ENCODE results near the gene ZNF710. TPM values are rescaled to one million over a fixed set of nuclear protein-coding genes. Genes with fewer than 3 reads are reported as not detected.

ZNF710 gene
- total RNA-seq, 2 donors from 2014 or later, result 10.3 to 12.0 TPM

GRCh38 chr15:90001683-90002427 lies 731 bp downstream of the ZNF710 start:
- H3K27me3 ChIP-seq (replicated peaks; ENCODE audit: insufficient read depth), result no peaks in the 10 kb centered on the region
- DNase-seq (ENCODE audit: low spot score), result no peak
- no peaks in the 10 kb centered on the region for H3K9me3 ChIP-seq
- H3K4me1 ChIP-seq (ENCODE audit: control insufficient read depth in 1 of 2, low read depth in 2 of 2), result peaks cover 13 to 29% of the 10 kb centered on the region in 2 donors
- peak overlapping the region; percentile 95 for H3K4me3 ChIP-seq
- no peaks in the 10 kb centered on the region for H3K36me3 ChIP-seq
- peak; percentile 8 for ATAC-seq (ENCODE audit: insufficient number of reproducible peaks, low FRiP score, low read depth)
- peak overlapping the region; percentile 50 to 63 for H3K27ac ChIP-seq
- no peak for TF ChIP-seq CTCF (IDR thresholded peaks at IDR 0.05)

- DNase-seq (ENCODE audit: low spot score), result no peak
- H3K4me3 ChIP-seq, result peak overlapping the region; percentile 95
- H3K27me3 ChIP-seq (replicated peaks; ENCODE audit: insufficient read depth), result no peaks in the 10 kb centered on the region
- H3K9me3 ChIP-seq, result no peaks in the 10 kb centered on the region
- no peaks in the 10 kb centered on the region for H3K36me3 ChIP-seq
- peaks cover 13 to 29% of the 10 kb centered on the region in 2 donors for H3K4me1 ChIP-seq (ENCODE audit: control insufficient read depth in 1 of 2, low read depth in 2 of 2)
- no peak for TF ChIP-seq CTCF (IDR thresholded peaks at IDR 0.05)
- H3K27ac ChIP-seq, result peak overlapping the region in 1 of 2 donors; percentile 61
- ATAC-seq (ENCODE audit: insufficient number of reproducible peaks, low FRiP score, low read depth), result no peak
Measured at GRCh38 chr15:90002428-90002844, 1.3 kb downstream of the ZNF710 start.

DNA sequence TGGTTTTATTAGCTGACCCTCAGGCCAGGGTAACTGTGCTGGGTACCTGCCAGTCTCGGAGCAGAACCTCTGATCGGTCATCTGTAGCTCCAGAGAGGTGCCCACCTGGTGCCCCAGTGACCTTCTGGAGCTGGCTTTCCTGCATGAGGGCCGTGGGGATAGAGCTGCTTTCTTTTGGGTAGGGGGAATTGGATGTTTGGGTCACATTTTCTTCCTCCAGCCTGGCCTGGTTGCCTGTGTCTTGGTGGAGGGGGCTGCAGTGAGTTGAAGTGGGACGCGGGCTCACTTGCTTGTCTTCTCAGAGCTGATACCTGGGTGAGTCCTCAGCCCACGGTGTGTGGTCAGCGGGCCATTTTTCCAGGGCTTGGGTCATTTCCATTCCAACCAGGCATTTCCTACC lies 2.6 kb downstream of the ZNF710 start:
- Histone ChIP-seq H3K4me3 (no peak overlapping the region), H3K36me3 (no peaks in the 10 kb centered on the region), H3K27ac (no peak overlapping the region), H3K4me1 (ENCODE audit: control insufficient read depth in 1 of 2, low read depth in 2 of 2) (peaks cover 13 to 29% of the 10 kb centered on the region in 2 donors), H3K27me3 (replicated peaks; ENCODE audit: insufficient read depth) (no peaks in the 10 kb centered on the region), H3K9me3 (no peaks in the 10 kb centered on the region)
- no peak for ATAC-seq (ENCODE audit: insufficient number of reproducible peaks, low FRiP score, low read depth)
- no peak for DNase-seq (ENCODE audit: low spot score)
- no peak for TF ChIP-seq CTCF (IDR thresholded peaks at IDR 0.05)

- Histone ChIP-seq H3K36me3 (no peaks in the 10 kb centered on the region), H3K27me3 (replicated peaks; ENCODE audit: insufficient read depth) (no peaks in the 10 kb centered on the region), H3K9me3 (no peaks in the 10 kb centered on the region), H3K4me1 (ENCODE audit: control insufficient read depth in 1 of 2, low read depth in 2 of 2) (peaks cover 13 to 29% of the 10 kb centered on the region in 2 donors), H3K4me3 (no peak overlapping the region), H3K27ac (peak overlapping the region in 1 of 2 donors; percentile 54)
- no peak for TF ChIP-seq CTCF (IDR thresholded peaks at IDR 0.05)
- DNase-seq (ENCODE audit: low spot score) (no peak), ATAC-seq (ENCODE audit: insufficient number of reproducible peaks, low FRiP score, low read depth) (no peak)
Measured at GRCh38 chr15:90004252-90004651, 3.1 kb downstream of the ZNF710 start.

- Histone ChIP-seq H3K9me3 (no peaks in the 10 kb centered on the region), H3K27me3 (replicated peaks; ENCODE audit: insufficient read depth) (no peaks in the 10 kb centered on the region), H3K4me3 (no peak overlapping the region), H3K27ac (peak overlapping the region in 1 of 2 donors; percentile 54), H3K4me1 (ENCODE audit: control insufficient read depth in 1 of 2, low read depth in 2 of 2) (peaks cover 13 to 29% of the 10 kb centered on the region in 2 donors), H3K36me3 (no peaks in the 10 kb centered on the region)
- no peak for ATAC-seq (ENCODE audit: insufficient number of reproducible peaks, low FRiP score, low read depth)
- no peak for TF ChIP-seq CTCF (IDR thresholded peaks at IDR 0.05)
- no peak for DNase-seq (ENCODE audit: low spot score)
Measured at GRCh38 chr15:90004671-90005070, 3.5 kb downstream of the ZNF710 start.
